Loucy (cell line): ENCODE data around the gene FKBP14.

Experiments used
- CTCF ChIP-seq: fragments of 200-600 bp; sonication (generic); conservative IDR thresholded peaks from 2 replicates; pipeline ENCODE4 v1.5.1; 2014; ENCODE audit warnings: mild to moderate bottlenecking, antibody characterized with exemption, low read length
- EZH2phosphoT487 ChIP-seq: fragments of 200-600 bp; IDR thresholded peaks from 2 replicates; pipeline ENCODE4 v1.6.1; 2018; ENCODE audit warnings: antibody characterized with exemption, mild to moderate bottlenecking, moderate library complexity, borderline replicate concordance

DNA sequence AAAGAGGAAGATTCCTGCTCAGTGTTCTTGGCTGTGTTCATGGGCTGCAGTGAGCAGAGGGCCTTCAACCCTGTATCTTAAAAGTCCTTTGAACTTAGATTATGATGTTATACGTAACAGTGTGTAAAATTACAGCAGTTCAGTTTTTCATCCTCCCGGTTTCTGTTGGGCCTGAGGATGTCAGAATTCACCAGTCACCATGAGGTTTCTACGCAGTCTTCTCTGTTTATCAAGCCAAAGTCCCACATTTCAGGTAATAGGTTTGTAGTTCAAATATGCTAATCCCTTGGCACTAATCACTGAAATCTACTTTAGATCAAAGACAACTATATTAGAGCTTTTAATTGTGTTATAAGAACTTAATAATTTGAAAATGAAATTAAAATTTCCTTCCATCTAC lies 26.6 kb upstream of the FKBP14 start:
- no peak for TF ChIP-seq CTCF
- TF ChIP-seq EZH2phosphoT487 = no peak
